Neural progenitor cell (in vitro differentiated cells): ENCODE data around the gene CDKN2AIPNL. TPM values are rescaled to one million over a fixed set of nuclear protein-coding genes. Genes with fewer than 3 reads are reported as not detected.
"Not testable (repeated sequence)": the region's sequence is repeated elsewhere in the genome, so short reads cannot be mapped to it uniquely, and the experiment has no call there.

ENCODE experiments used
- DNase-seq: peaks from one replicate; pipeline ENCODE4 v3.0.0-alpha.2; 2016; ENCODE audit warnings: low spot score
- H2AFZ ChIP-seq: fragments of 200-600 bp; sonication (generic); replicated peaks from 2 replicates; pipeline ENCODE4 v1.6.1; 2016; ENCODE audit warnings: antibody characterized with exemption
- H3F3A ChIP-seq: fragments of 200-600 bp; sonication (generic); 2 replicates; pipeline ENCODE4 v1.6.1; 2016; ENCODE audit warnings: antibody characterized with exemption, low read depth
- H3K27ac ChIP-seq: fragments of 200-600 bp; sonication (generic); 2 replicates; pipeline ENCODE4 v1.5.1; 2016; ENCODE audit warnings: mild to moderate bottlenecking
- H3K27me3 ChIP-seq: fragments of 200-600 bp; sonication (generic); 2 replicates; pipeline ENCODE4 v1.6.1; 2016; ENCODE audit warnings: mild to moderate bottlenecking, moderate library complexity
- H3K36me3 ChIP-seq: fragments of 200-600 bp; sonication (generic); 2 replicates; pipeline ENCODE4 v1.5.1; 2016
- H3K4me1 ChIP-seq: fragments of 200-600 bp; sonication (generic); 2 replicates; pipeline ENCODE4 v1.6.1; 2016; ENCODE audit warnings: mixed run types
- H3K4me2 ChIP-seq: fragments of 200-600 bp; sonication (generic); 2 replicates; pipeline ENCODE4 v1.6.1; 2016
- H3K4me3 ChIP-seq: fragments of 200-600 bp; sonication (generic); 2 replicates; pipeline ENCODE4 v1.5.1; 2016
- H3K79me2 ChIP-seq: fragments of 200-600 bp; sonication (generic); 2 replicates; pipeline ENCODE4 v1.6.1; 2016; ENCODE audit warnings: low read depth
- H3K9ac ChIP-seq: fragments of 200-600 bp; sonication (generic); 2 replicates; pipeline ENCODE4 v1.6.1; 2016
- H3K9me3 ChIP-seq: fragments of 200-600 bp; sonication (generic); 2 replicates; pipeline ENCODE4 v1.5.1; 2016; ENCODE audit warnings: low read depth
- H4K20me1 ChIP-seq: fragments of 200-600 bp; sonication (generic); 2 replicates; pipeline ENCODE4 v1.6.1; 2016; ENCODE audit warnings: low read depth
- H3K27ac Mint-ChIP-seq: 3 replicates; pipeline ENCODE4 v1.8.0; 2021; ENCODE audit warnings: mixed read lengths
- H3K27me3 Mint-ChIP-seq: 2 replicates; pipeline ENCODE4 v1.8.0; 2022; ENCODE audit warnings: low read depth, mild to moderate bottlenecking, inconsistent platforms, moderate library complexity, mixed read lengths; ENCODE audit not compliant: insufficient read depth
- H3K36me3 Mint-ChIP-seq: 3 replicates; pipeline ENCODE4 v1.8.0; 2021; ENCODE audit warnings: mixed read lengths
- H3K4me1 Mint-ChIP-seq: 3 replicates; pipeline ENCODE4 v1.8.0; 2021; ENCODE audit warnings: mixed read lengths
- H3K4me3 Mint-ChIP-seq: 3 replicates; pipeline ENCODE4 v1.8.0; 2021; ENCODE audit warnings: mild to moderate bottlenecking, moderate library complexity, mixed read lengths
- H3K9me3 Mint-ChIP-seq: 3 replicates; pipeline ENCODE4 v1.8.0; 2020; ENCODE audit warnings: mixed read lengths
- EZH2 ChIP-seq: fragments of 200-600 bp; sonication (generic); IDR thresholded peaks from 2 replicates; pipeline ENCODE4 v1.6.1; 2017; ENCODE audit warnings: antibody characterized with exemption, mild to moderate bottlenecking, moderate library complexity
- EZH2phosphoT487 ChIP-seq: fragments of 200-600 bp; sonication (generic); IDR thresholded peaks from 2 replicates; pipeline ENCODE4 v1.6.1; 2017; ENCODE audit warnings: antibody characterized with exemption
- total RNA-seq: library from RNA; depleted of rRNA; stranded (reverse); fragments of >200 nt; gene quantifications from 2 replicates; pipeline ENCODE4 v1.2.3, GENCODE V29; 2015; ENCODE audit warnings: low replicate concordance
- TF ChIP-seq, protein P1 (sequence below): fragments of 200-600 bp; sonication (generic); IDR thresholded peaks from 2 replicates; pipeline ENCODE4 v1.5.1; 2017; ENCODE audit warnings: antibody characterized with exemption, mild to moderate bottlenecking

Gene CDKN2AIPNL
- total RNA-seq, 1 donor from 2014 or later: 78.9 TPM

DNA sequence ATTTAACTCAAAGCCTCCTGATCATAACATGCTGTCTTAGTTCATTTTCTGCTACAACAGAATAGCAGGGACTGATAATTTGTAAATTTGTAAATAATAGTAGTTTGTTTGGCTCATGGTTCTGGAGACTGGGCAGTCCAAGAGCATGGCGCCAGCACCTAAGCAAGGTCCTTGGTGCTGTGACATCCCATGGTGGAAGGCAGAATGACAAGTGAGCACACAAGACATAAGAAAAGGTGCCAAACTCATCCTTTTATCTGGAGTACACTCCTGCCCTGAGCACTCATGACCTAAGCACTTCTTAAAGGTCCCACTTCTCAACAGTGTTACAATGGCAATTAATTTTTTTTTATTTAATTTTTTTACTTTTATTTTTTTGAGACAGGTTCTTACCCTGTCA lies 24.2 kb downstream of the CDKN2AIPNL start:
- Histone ChIP-seq H2AFZ (no peak overlapping the region), H3F3A (peaks cover 4% of the 10 kb centered on the region), H3K36me3 (peaks cover 22% of the 10 kb centered on the region), H3K4me3 (no peak overlapping the region), H4K20me1 (peaks cover 6% of the 10 kb centered on the region), H3K9ac (no peak overlapping the region), H3K9me3 (no peaks in the 10 kb centered on the region), H3K4me1 (no peaks in the 10 kb centered on the region), H3K27me3 (no peaks in the 10 kb centered on the region), H3K4me2 (no peak overlapping the region), H3K79me2 (peaks cover 16% of the 10 kb centered on the region), H3K27ac (no peak overlapping the region)
- peaks cover 22% of the 10 kb centered on the region for H3K36me3 Mint-ChIP-seq
- DNase-seq: no peak
- H3K9me3 Mint-ChIP-seq: no peaks in the 10 kb centered on the region
- no peak overlapping the region for H3K27ac Mint-ChIP-seq
- peaks cover 2% of the 10 kb centered on the region for H3K27me3 Mint-ChIP-seq
- TF ChIP-seq, protein P1, sequence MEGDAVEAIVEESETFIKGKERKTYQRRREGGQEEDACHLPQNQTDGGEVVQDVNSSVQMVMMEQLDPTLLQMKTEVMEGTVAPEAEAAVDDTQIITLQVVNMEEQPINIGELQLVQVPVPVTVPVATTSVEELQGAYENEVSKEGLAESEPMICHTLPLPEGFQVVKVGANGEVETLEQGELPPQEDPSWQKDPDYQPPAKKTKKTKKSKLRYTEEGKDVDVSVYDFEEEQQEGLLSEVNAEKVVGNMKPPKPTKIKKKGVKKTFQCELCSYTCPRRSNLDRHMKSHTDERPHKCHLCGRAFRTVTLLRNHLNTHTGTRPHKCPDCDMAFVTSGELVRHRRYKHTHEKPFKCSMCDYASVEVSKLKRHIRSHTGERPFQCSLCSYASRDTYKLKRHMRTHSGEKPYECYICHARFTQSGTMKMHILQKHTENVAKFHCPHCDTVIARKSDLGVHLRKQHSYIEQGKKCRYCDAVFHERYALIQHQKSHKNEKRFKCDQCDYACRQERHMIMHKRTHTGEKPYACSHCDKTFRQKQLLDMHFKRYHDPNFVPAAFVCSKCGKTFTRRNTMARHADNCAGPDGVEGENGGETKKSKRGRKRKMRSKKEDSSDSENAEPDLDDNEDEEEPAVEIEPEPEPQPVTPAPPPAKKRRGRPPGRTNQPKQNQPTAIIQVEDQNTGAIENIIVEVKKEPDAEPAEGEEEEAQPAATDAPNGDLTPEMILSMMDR: no peak
- TF ChIP-seq EZH2 (no peak), EZH2phosphoT487 (no peak)
- H3K4me3 Mint-ChIP-seq: no peak overlapping the region
- H3K4me1 Mint-ChIP-seq: no peaks in the 10 kb centered on the region

DNA sequence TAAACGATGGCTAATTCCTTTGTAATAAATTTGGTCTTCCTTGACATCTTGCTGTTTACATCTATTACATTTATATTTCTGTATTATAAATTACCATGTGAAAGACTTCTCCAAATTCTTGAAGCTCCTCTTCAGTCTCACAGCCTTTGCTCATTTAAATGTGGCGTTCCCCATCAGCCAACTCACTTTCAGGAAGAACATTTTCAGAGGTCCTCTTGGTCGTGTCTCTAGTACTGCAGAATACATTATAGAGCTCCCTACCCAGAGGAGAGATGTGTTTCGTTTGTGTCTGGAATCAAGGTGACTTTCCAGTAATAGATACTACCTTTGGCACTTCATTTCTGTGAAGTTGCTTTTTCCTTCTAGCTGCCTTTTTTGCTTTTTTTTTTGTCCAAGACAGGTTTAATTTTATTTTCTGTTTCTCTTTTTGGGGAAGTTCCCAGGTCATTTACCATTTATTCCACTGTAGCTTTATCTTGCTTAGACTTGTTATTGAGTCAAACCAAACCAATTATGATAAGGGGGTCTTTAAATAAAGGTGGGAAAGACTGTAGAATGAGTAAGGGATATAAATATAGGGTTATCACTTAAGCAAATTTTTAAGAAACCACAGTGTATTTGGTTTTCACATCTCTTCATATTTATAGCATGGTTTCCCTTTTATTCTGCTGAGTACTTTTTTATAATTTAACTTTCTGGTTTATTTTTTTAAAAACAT lies 27.5 kb downstream of the CDKN2AIPNL start:
- H3K4me3 Mint-ChIP-seq: no peak overlapping the region
- peaks cover 11% of the 10 kb centered on the region for H3K36me3 Mint-ChIP-seq
- H3K4me3 ChIP-seq: no peak overlapping the region
- no peak for DNase-seq
- TF ChIP-seq, protein P1: no peak
- no peak for TF ChIP-seq EZH2
- TF ChIP-seq EZH2phosphoT487: no peak
- H2AFZ ChIP-seq: no peak overlapping the region
- peaks cover 40% of the 10 kb centered on the region for H3K79me2 ChIP-seq
- H3F3A ChIP-seq: no peaks in the 10 kb centered on the region
- H3K4me2 ChIP-seq: no peak overlapping the region
- H3K27ac Mint-ChIP-seq: no peak overlapping the region
- H3K4me1 ChIP-seq: no peaks in the 10 kb centered on the region
- no peaks in the 10 kb centered on the region for H3K27me3 ChIP-seq
- H3K9me3 Mint-ChIP-seq: no peaks in the 10 kb centered on the region
- no peak overlapping the region for H3K27ac ChIP-seq
- H3K4me1 Mint-ChIP-seq: no peaks in the 10 kb centered on the region
- H3K36me3 ChIP-seq: peaks cover 21% of the 10 kb centered on the region
- no peaks in the 10 kb centered on the region for H3K9me3 ChIP-seq
- peaks cover 2% of the 10 kb centered on the region for H3K27me3 Mint-ChIP-seq
- H4K20me1 ChIP-seq: peaks cover 14% of the 10 kb centered on the region
- H3K9ac ChIP-seq: no peak overlapping the region

DNA sequence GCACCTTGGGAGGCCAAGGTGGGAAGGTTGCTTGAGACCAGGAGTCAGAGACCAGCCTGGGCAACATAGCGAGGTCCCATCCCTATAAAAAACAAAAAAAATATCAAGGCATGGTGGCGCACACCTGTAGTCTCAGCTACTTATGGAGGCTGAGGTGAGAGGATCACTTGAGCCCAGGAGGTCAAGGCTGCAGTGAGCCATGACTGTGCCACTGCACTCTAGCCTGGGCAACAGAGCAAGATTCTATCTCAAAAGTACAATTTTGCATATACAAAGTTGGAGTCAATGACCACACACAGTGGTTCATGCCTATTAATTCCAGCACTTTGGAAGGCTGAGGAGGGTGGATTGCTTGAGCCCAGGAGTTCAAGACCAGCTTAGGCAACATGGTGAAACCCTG lies 29.5 kb downstream of the CDKN2AIPNL start:
- not testable (repeated sequence) for H3K4me1 Mint-ChIP-seq, H3F3A ChIP-seq, H3K27me3 ChIP-seq, H3K9ac ChIP-seq, DNase-seq, H3K9me3 Mint-ChIP-seq, H3K4me3 ChIP-seq, H3K27ac Mint-ChIP-seq, H3K27ac ChIP-seq, H3K4me2 ChIP-seq, H3K4me3 Mint-ChIP-seq, H3K9me3 ChIP-seq, H3K27me3 Mint-ChIP-seq, H2AFZ ChIP-seq, H3K4me1 ChIP-seq
- H3K36me3 Mint-ChIP-seq: peaks cover 12% of the 10 kb centered on the region
- peaks cover 21% of the 10 kb centered on the region for H3K36me3 ChIP-seq
- H3K79me2 ChIP-seq: peaks cover 60% of the 10 kb centered on the region
- peaks cover 33% of the 10 kb centered on the region for H4K20me1 ChIP-seq

DNA sequence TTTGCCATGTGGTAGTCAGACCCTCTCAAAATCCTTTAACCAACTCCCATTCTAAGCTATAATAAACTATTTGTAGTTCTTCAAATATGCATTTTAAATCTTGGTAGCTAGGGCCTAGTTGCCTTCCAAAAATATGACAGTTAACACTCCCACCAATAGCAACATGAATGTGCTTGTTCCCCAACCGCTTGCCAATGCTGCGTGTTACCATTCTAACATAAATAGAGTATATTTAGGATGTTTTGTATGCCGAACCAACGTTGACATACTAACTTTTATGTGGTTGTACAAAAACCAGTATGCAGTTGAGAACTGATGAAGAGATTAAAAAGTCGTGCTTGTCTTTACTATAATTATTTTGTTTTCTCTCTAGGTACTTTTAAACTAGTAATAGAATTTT lies 31.3 kb downstream of the CDKN2AIPNL start:
- H3K27ac Mint-ChIP-seq: no peak overlapping the region
- Histone ChIP-seq H4K20me1 (peaks cover 50% of the 10 kb centered on the region), H3K36me3 (peaks cover 30% of the 10 kb centered on the region)

More for the DNA sequence above, 31.3 kb downstream of the CDKN2AIPNL start:
- no peak overlapping the region for H3K9ac ChIP-seq
- Mint-ChIP-seq H3K4me3 (no peak overlapping the region), H3K9me3 (no peaks in the 10 kb centered on the region), H3K4me1 (no peaks in the 10 kb centered on the region), H3K36me3 (peaks cover 14% of the 10 kb centered on the region), H3K27me3 (peaks cover 1% of the 10 kb centered on the region)
- no peak overlapping the region for H3K27ac ChIP-seq
- no peaks in the 10 kb centered on the region for H3K9me3 ChIP-seq
- no peak overlapping the region for H2AFZ ChIP-seq
- H3K4me1 ChIP-seq: no peaks in the 10 kb centered on the region
- no peak for DNase-seq
- H3K79me2 ChIP-seq: peaks cover 71% of the 10 kb centered on the region
- no peak overlapping the region for H3K4me3 ChIP-seq
- H3K27me3 ChIP-seq: no peaks in the 10 kb centered on the region
- no peaks in the 10 kb centered on the region for H3F3A ChIP-seq
- TF ChIP-seq, protein P1: no peak
- TF ChIP-seq EZH2phosphoT487 (no peak), EZH2 (no peak)
- no peak overlapping the region for H3K4me2 ChIP-seq
